Activated T-cell treated with anti-CD3 and anti-CD28 coated beads for 1 hour (primary cell): Measurements from ENCODE around the gene MAG.
"Not testable (repeated sequence)": the region's sequence is repeated elsewhere in the genome, so short reads cannot be mapped to it uniquely, and the experiment has no call there.

Source experiments
- DNase-seq: peaks from one replicate; pipeline ENCODE4 v3.0.0-alpha.2; 2020; ENCODE audit warnings: low read depth

MAG gene

GRCh38 chr19:35281303-35281702 is 10.7 kb upstream of the MAG start:
- DNase-seq, result no peak

DNA sequence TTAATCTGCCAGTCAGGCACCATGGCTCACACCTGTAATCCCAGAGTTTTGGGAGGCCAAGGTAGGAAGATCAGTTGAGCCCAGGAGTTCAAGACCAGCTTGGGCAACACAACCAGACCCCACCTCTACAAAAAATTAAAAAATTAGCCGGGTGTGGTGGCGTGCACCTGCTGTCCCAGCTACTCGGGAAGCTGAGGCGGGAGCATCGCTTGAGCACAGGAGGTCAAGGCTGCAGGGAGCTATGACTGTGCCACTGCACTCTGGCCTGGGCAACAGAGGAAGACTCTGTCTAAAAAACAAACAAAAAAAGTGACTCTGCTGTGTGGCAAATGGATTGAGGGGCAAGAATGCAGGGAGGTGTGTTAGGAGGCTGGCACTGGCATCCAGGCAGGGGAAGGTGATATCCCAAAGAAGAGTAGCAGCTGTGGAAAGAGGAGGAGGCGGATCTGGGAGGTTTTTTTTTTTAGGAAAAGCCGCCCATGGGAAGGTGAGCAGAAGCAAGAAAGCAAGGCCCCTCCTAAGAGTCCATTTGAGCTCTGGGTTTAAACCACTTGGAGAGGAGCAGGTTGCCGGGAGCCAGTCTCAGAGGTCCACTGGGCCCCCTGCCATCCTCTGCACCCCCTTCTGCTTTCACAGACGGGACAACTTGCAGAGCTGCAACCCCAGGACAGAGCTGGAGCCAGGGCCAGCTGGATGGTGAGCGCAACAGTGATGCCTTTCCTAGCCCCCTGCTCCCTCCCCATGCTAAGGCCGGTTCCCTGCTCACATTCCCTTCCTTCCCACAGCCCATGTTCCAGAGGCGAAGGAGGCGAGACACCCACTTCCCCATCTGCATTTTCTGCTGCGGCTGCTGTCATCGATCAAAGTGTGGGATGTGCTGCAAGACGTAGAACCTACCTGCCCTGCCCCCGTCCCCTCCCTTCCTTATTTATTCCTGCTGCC is 7.5 kb upstream of the MAG start:
- DNase-seq, result no peak

GRCh38 chr19:35285095-35285449 is 6.9 kb upstream of the MAG start:
- no peak for DNase-seq

DNA sequence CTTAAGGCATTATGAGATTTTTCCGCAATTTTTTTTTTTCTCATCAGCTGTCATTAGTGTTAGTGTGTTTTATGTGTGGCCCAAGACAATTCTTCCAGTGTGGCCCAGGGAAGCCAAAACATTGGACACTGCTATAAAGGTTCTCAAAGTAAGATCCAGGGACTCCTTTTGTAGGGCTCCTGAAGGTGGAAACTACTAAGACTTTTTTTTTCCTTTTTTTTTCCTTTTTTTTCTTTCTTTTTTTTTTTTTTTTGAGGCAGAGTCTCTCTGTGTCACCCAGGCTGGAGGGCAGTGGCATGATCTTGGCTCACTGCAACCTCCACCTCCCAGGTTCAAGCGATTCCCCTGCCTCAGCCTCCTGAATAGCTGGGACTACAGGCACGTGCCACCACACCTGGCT is 6.5 kb upstream of the MAG start:
- DNase-seq, result not testable (repeated sequence)

- DNase-seq, result not testable (repeated sequence)
Observed at GRCh38 chr19:35286101-35286500, 5.9 kb upstream of the MAG start.

DNA sequence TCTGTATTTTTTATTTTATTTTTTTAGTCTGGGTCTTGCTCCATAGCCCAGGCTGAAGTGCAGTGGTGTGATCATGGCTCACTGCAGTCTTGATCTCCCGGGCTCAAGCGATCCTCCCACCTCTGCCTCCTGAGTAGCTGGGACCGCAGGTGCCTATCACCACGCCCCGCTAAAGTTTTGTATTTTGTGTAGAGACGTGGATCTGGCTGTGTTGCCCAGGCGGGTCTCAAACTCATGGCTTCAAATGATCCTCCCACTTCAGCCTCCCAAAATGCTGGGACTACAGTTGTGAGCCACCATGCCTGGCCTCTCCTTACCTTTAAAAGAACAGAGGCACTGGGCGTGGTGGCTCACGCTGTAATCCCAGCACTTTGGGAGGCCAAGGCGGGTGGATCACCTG is 4.2 kb upstream of the MAG start:
- no peak for DNase-seq

DNA sequence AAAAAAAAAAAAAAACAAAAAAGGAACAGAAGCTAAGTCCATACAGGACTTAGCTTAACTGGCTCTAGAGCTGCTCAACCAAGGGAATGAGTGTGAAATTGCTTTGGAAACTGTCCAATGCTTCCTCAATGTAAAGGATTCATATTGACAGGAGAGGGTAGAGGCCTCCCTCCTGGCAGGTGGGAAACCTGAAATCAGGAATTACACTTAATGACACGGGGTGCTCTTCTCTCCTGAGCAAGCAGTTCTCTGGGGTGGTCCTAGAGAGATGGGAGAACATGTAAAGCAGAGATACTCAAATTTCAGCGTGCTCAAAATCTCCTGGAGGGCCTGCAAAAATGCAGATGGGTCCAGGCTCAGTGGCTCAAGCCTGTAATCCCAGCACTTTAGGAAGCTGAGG is 3.6 kb upstream of the MAG start:
- no peak for DNase-seq

GRCh38 chr19:35288906-35289305 is 3.1 kb upstream of the MAG start:
- no peak for DNase-seq

GRCh38 chr19:35290381-35291127 is 1.4 kb upstream of the MAG start:
- DNase-seq, result no peak

DNA sequence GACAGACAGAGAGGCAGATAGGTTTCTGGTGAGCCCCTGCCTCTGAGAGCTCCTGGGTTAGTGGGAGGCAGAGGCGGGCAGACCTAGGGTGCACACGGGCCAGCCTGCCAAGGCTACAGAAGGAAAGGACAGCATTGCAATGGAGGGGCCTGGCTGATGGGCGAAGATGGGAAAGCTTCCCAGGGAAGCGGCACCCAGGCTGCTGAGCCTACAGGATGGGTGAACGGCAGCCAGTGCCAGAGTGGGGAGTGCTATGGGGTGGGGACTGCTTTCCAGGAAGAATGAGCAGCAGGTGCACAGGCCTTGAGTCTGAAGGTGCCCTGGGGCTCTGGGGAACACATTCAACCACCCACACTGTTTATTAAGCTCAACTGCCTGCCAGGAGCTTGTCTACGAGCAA is 702 bp upstream of the MAG start:
- DNase-seq, result no peak

DNA sequence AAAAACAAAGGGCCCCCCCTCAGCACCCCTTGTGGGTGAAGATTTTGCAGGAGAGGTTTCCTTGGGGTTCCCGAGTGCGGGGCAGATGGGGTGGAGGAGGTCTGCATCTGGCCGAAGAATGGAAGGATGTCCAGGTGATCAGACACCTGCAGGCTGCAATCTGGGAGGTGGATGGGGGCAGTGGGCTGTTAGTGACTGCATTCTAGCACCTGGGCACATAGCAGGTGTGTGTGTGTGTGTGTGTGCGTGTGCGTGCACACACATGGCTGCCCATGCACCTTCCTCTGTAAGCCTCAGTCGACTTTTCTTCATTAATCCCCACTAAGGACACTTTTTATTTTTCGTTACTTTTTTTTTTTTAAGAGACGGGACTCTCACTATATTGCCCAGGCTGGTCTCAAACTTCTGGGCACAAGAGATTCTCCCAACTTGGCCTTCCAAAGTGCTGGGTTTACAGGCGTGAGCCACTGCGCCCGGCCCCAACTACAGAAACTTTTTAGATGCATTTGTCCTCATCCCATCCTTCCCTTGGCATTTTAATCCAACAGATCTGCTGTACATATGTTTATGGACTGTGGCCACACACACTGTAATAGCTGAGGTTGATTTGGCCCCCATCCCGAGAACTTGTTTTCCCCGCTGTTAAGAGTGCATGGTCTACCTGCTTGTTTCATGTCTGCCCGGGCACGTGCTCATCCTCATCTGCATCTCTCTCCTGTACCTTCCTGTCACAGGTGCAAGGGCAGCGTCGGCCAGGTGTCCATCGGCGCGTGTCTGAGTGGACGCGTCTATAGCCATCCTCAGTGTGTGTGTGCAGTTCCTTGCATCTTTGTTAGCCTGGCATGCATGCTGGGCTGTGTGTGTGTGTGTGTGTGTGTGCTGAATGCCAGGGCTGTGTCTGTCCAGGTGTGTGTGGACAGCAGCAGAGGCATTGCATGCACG is 731 bp downstream of the MAG start:
- DNase-seq, result no peak

- DNase-seq, result no peak
Observed at GRCh38 chr19:35293363-35293739, 1.4 kb downstream of the MAG start.

DNA sequence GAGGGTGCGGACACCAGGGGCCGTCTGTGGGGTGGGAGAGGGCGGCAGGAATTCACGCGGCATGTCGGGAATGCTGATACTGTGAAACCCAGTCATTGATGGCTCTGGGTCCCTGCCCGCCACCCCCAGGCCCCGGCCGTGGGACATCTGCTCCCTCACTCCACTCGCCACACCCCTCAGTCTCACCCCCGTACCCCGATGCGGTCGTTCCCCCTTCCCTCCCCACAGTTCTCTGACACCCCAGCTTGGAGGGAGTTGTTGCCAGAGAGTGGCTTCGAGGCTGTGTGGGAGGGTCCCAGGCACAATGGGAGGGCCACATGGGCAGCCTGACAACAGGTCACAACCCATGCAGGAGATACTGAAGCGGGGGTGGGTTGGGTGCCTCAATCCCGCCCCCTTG is 1.8 kb downstream of the MAG start:
- no peak for DNase-seq

- no peak for DNase-seq
Observed at GRCh38 chr19:35294328-35294727, 2.4 kb downstream of the MAG start.

DNA sequence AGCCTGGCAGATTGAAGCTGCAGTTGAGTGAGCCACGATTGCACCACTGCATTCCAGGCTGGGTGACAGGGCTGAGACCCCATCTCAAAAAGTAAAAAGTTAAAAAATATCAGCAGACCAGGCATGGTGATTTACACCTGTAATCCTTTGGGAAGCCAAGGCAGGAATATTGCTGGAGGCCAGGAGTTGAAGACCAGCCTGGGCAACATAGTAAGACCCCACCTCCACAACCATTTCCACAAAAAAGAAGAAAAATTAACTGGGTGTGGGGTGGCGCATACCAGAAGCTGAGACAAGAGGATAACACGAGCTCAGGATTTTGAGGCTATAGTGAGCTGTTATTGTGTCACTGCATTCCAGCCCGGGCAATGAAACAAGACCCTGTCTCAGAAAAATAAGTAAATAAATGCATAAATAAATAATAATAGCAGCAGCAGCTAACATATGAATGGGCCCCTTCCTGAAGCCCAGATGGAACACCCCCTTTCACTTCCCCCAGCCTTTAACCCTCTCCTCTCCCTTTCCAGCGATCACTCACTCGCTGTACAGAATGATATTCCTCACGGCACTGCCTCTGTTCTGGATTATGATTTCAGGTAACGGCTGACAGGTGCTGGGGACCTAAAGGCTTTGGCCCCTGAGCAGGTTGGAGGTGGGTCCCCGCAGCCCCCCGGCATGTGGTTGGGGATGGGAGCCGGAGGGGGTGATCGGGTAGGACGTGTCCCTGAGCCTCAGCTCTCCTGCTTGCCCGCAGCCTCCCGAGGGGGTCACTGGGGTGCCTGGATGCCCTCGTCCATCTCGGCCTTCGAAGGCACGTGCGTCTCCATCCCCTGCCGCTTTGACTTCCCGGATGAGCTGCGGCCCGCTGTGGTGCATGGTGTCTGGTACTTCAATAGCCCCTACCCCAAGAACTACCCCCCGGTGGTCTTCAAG is 3.2 kb downstream of the MAG start:
- DNase-seq, result no peak

- peak; percentile 23 for DNase-seq
Observed at GRCh38 chr19:35295792-35296462, 4.0 kb downstream of the MAG start.

- DNase-seq, result no peak
Observed at GRCh38 chr19:35296644-35297514, 4.9 kb downstream of the MAG start.

DNA sequence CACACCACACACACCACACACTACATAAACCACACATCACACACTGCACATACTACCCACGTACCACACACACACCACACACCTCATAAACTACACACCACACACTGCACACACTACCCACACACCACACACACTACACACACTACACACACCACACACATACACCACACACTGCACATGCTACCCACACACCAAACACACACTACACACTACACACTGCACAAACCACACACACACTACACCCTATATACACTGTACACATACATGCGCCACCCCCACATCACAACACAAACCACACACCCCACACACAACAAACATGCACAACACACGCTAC is 5.5 kb downstream of the MAG start:
- DNase-seq, result no peak

DNA sequence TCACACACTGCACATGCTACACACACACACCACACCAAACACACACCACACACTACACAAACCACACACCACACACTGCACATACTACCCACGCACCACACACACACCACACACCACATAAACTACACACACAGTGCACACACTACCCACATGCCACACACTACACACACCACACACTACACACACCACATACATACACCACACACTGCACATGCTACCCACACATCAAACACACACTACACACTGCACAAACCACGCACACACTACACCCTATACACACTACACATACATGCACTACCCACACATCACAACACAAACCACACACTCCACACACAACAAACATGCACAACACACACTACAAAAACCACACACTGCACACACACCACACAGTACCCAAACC is 6.0 kb downstream of the MAG start:
- DNase-seq, result no peak

GRCh38 chr19:35298561-35298972 is 6.6 kb downstream of the MAG start:
- DNase-seq, result no peak
